H9 (cell line): ENCODE data around the gene CDH13. TPM values are rescaled to one million over a fixed set of nuclear protein-coding genes. Genes with fewer than 3 reads are reported as not detected.

Source experiments
- DNase-seq: peaks from one replicate; pipeline ENCODE4 v3.0.0-alpha.2; 2017
- H2AFZ ChIP-seq: one replicate; pipeline ENCODE4 v1.6.1; 2013; ENCODE audit warnings: mild to moderate bottlenecking, low read length, control low read depth, moderate library complexity
- H2AK5ac ChIP-seq: 2 replicates; pipeline ENCODE4 v1.6.1; 2013; ENCODE audit warnings: low read length, control low read depth, mixed read lengths; ENCODE audit not compliant: insufficient read length
- H2BK120ac ChIP-seq: one replicate; pipeline ENCODE4 v1.6.1; 2013; ENCODE audit warnings: low read depth, mild to moderate bottlenecking, low read length, control low read depth, inconsistent platforms; ENCODE audit not compliant: poor library complexity, severe bottlenecking
- H2BK12ac ChIP-seq: 2 replicates; pipeline ENCODE4 v1.6.1; 2013; ENCODE audit warnings: low read length, control low read depth, mixed read lengths, low read depth; ENCODE audit not compliant: insufficient read length
- H2BK15ac ChIP-seq: 2 replicates; pipeline ENCODE4 v1.6.1; 2013; ENCODE audit warnings: low read depth, low read length, control low read depth
- H2BK20ac ChIP-seq: one replicate; pipeline ENCODE4 v1.6.1; 2013; ENCODE audit warnings: low read depth, mild to moderate bottlenecking, low read length, control low read depth, inconsistent platforms; ENCODE audit not compliant: poor library complexity, severe bottlenecking
- H2BK5ac ChIP-seq: 2 replicates; pipeline ENCODE4 v1.6.1; 2013; ENCODE audit warnings: low read length, control low read depth, mixed read lengths; ENCODE audit not compliant: insufficient read length
- H3K14ac ChIP-seq: 2 replicates; pipeline ENCODE4 v1.6.1; 2013; ENCODE audit warnings: low read length, control low read depth; ENCODE audit not compliant: insufficient read depth
- H3K18ac ChIP-seq: 2 replicates; pipeline ENCODE4 v1.6.1; 2013; ENCODE audit warnings: low read depth, mild to moderate bottlenecking, mixed read lengths, low read length, control low read depth; ENCODE audit not compliant: insufficient read length
- H3K23ac ChIP-seq: 2 replicates; pipeline ENCODE4 v1.6.1; 2013; ENCODE audit warnings: low read length, control low read depth, mixed read lengths, low read depth; ENCODE audit not compliant: insufficient read length
- H3K23me2 ChIP-seq: 2 replicates; pipeline ENCODE4 v1.6.1; 2013; ENCODE audit warnings: low read depth, mild to moderate bottlenecking, mixed read lengths, low read length, control low read depth; ENCODE audit not compliant: insufficient read length, poor library complexity, severe bottlenecking
- H3K27ac ChIP-seq: 2 replicates; pipeline ENCODE4 v1.5.1; 2013; ENCODE audit warnings: low read length, control low read depth, mixed read lengths, low read depth; ENCODE audit not compliant: insufficient read length
- H3K27me3 ChIP-seq: 2 replicates; pipeline ENCODE4 v1.6.1; 2013; ENCODE audit warnings: low read length, control low read depth, inconsistent platforms; ENCODE audit not compliant: insufficient read depth
- H3K4ac ChIP-seq: 2 replicates; pipeline ENCODE4 v1.6.1; 2013; ENCODE audit warnings: low read depth, mild to moderate bottlenecking, control low read depth, inconsistent platforms, low read length, moderate library complexity
- H3K4me1 ChIP-seq: 2 replicates; pipeline ENCODE4 v1.6.1; 2013; ENCODE audit warnings: low read length, control low read depth, inconsistent platforms; ENCODE audit not compliant: insufficient read depth
- H3K4me2 ChIP-seq: 2 replicates; pipeline ENCODE4 v1.6.1; 2013; ENCODE audit warnings: low read length, control low read depth, mixed read lengths; ENCODE audit not compliant: insufficient read length, insufficient read depth
- H3K56ac ChIP-seq: 2 replicates; pipeline ENCODE4 v1.6.1; 2013; ENCODE audit warnings: low read depth, mild to moderate bottlenecking, mixed read lengths, low read length, control low read depth; ENCODE audit not compliant: insufficient read length
- H3K79me1 ChIP-seq: 2 replicates; pipeline ENCODE4 v1.6.1; 2013; ENCODE audit warnings: low read depth, mild to moderate bottlenecking, moderate library complexity, low read length, control low read depth, inconsistent platforms; ENCODE audit not compliant: insufficient read depth, poor library complexity, severe bottlenecking
- H3K79me2 ChIP-seq: 2 replicates; pipeline ENCODE4 v1.6.1; 2013; ENCODE audit warnings: low read length, control low read depth, inconsistent platforms; ENCODE audit not compliant: insufficient read depth
- H3K9ac ChIP-seq: 2 replicates; pipeline ENCODE4 v1.6.1; 2013; ENCODE audit warnings: low read length, control low read depth, mixed read lengths; ENCODE audit not compliant: insufficient read length; ENCODE audit errors: extremely low read depth
- H3K9me3 ChIP-seq: one replicate; pipeline ENCODE4 v1.6.1; 2013; ENCODE audit warnings: low read depth, low read length, inconsistent platforms; ENCODE audit not compliant: control insufficient read depth
- H3T11ph ChIP-seq: one replicate; pipeline ENCODE4 v1.6.1; 2013; ENCODE audit warnings: mild to moderate bottlenecking, low read length, control low read depth, inconsistent platforms
- H4K20me1 ChIP-seq: one replicate; pipeline ENCODE4 v1.6.1; 2013; ENCODE audit not compliant: control insufficient read depth, insufficient read length, insufficient read depth
- H4K5ac ChIP-seq: 2 replicates; pipeline ENCODE4 v1.6.1; 2013; ENCODE audit warnings: low read depth, mild to moderate bottlenecking, mixed read lengths, low read length, control low read depth; ENCODE audit not compliant: insufficient read length
- H4K8ac ChIP-seq: replicated peaks from 2 replicates; pipeline ENCODE4 v1.6.1; 2013; ENCODE audit warnings: low read length, control low read depth, mixed read lengths, low read depth; ENCODE audit not compliant: insufficient read length
- H4K91ac ChIP-seq: 2 replicates; pipeline ENCODE4 v1.6.1; 2013; ENCODE audit warnings: low read depth, mild to moderate bottlenecking, moderate library complexity, mixed read lengths, low read length, control low read depth; ENCODE audit not compliant: insufficient read length
- H3K27ac Mint-ChIP-seq, 3 experiments: 2 replicates in 2 of 3; 3 replicates in 1 of 3; pipeline ENCODE4 v1.8.0; 2020 to 2021; ENCODE audit warnings: mixed read lengths in 3 of 3, mild to moderate bottlenecking in 1 of 3, moderate library complexity in 1 of 3
- H3K27me3 Mint-ChIP-seq: 2 replicates; pipeline ENCODE4 v1.8.0; 2021; ENCODE audit warnings: low read depth, mild to moderate bottlenecking, moderate library complexity, mixed read lengths
- H3K36me3 Mint-ChIP-seq, 3 experiments: 2 replicates in 2 of 3; 3 replicates in 1 of 3; pipeline ENCODE4 v1.8.0; 2020 to 2021; ENCODE audit warnings: low read depth in 3 of 3, mixed read lengths in 3 of 3; ENCODE audit not compliant: insufficient read depth in 1 of 3
- H3K4me1 Mint-ChIP-seq, 2 experiments: 2 replicates each; pipeline ENCODE4 v1.8.0; 2020; ENCODE audit warnings: mixed read lengths in 2 of 2
- H3K4me3 Mint-ChIP-seq, 2 experiments: 2 replicates in 1 of 2; 3 replicates in 1 of 2; pipeline ENCODE4 v1.8.0; 2020 to 2021; ENCODE audit warnings: mild to moderate bottlenecking in 2 of 2, mixed read lengths in 2 of 2, moderate library complexity in 1 of 2
- H3K9me3 Mint-ChIP-seq, 2 experiments: 2 replicates in 1 of 2; 3 replicates in 1 of 2; pipeline ENCODE4 v1.8.0; 2020; ENCODE audit warnings: mild to moderate bottlenecking in 2 of 2, mixed read lengths in 2 of 2, moderate library complexity in 1 of 2
- CTCF ChIP-seq: fragments of 200-600 bp; sonication (generic); conservative IDR thresholded peaks from 3 replicates; pipeline ENCODE4 v1.8.0; 2021; ENCODE audit warnings: antibody characterized with exemption, mild to moderate bottlenecking
- WGBS: extraction: QIAGEN DNeasy Blood & Tissue Kit; methylation state at CpG from one replicate; pipeline ENCODE4 v1.1.7; 2013; ENCODE audit warnings: missing lambda C conversion rate, low lambda C conversion rate, mixed read lengths; ENCODE audit not compliant: insufficient read length; ENCODE audit errors: extremely low coverage; 5-methylcytosine and 5-hydroxymethylcytosine counted together
- total RNA-seq: library from RNA; stranded (reverse); gene quantifications from 2 replicates; pipeline ENCODE4 v1.2.1, GENCODE V29; 2021

CDH13 gene
- total RNA-seq, 1 experiment from 2014 or later = 1.5 TPM

- no peaks in the 10 kb centered on the region for H3K27me3 Mint-ChIP-seq
- Histone ChIP-seq H4K5ac (no peak overlapping the region), H2AK5ac (no peak overlapping the region), H2BK12ac (no peak overlapping the region), H2BK120ac (no peak overlapping the region), H3K9me3 (no peaks in the 10 kb centered on the region), H2AFZ (no peak overlapping the region), H2BK20ac (no peak overlapping the region), H3K4me2 (no peak overlapping the region), H3K23me2 (no peaks in the 10 kb centered on the region), H3K18ac (no peak overlapping the region), H3T11ph (no peak overlapping the region), H4K91ac (no peak overlapping the region), H3K14ac (no peak overlapping the region), H3K23ac (no peak overlapping the region), H3K27me3 (no peaks in the 10 kb centered on the region), H3K56ac (no peak overlapping the region), H2BK5ac (no peak overlapping the region), H3K4me1 (no peaks in the 10 kb centered on the region), H3K27ac (no peak overlapping the region), H3K9ac (no peak overlapping the region), H3K79me1 (no peaks in the 10 kb centered on the region), H4K8ac (no peak overlapping the region), H3K4ac (no peak overlapping the region), H4K20me1 (no peaks in the 10 kb centered on the region), H3K79me2 (no peaks in the 10 kb centered on the region), H2BK15ac (no peak overlapping the region)
- H3K36me3 Mint-ChIP-seq = no peaks in the 10 kb centered on the region
- H3K4me3 Mint-ChIP-seq = no peak overlapping the region
- no peak for TF ChIP-seq CTCF
- no peaks in the 10 kb centered on the region for H3K4me1 Mint-ChIP-seq
- no peak overlapping the region for H3K27ac Mint-ChIP-seq
- no peaks in the 10 kb centered on the region for H3K9me3 Mint-ChIP-seq
- no CpG with 5 or more reads among the region's 4 CpGs for WGBS
- no peak for DNase-seq
Observed at GRCh38 chr16:83272843-83273242, 646.1 kb downstream of the CDH13 start.
